Suprapubic skin (tissue), 4 donors: ENCODE measurements around the gene PHYHD1. TPM values are rescaled to one million over a fixed set of nuclear protein-coding genes. Genes with fewer than 3 reads are reported as not detected.

Source experiments
- DNase-seq, 2 donors: peaks; one replicate each; pipeline ENCODE4 v3.0.0-alpha.2; 2019; ENCODE audit warnings: low spot score in 2 of 2
- H3K27ac ChIP-seq: fragments of 200-600 bp; sonication (generic); one replicate; pipeline ENCODE4 v1.5.1; 2019
- H3K27me3 ChIP-seq: fragments of 200-600 bp; sonication (generic); one replicate; pipeline ENCODE4 v1.5.1; 2019
- H3K36me3 ChIP-seq: fragments of 200-600 bp; sonication (generic); one replicate; pipeline ENCODE4 v1.5.1; 2019
- H3K4me1 ChIP-seq: fragments of 200-600 bp; sonication (generic); one replicate; pipeline ENCODE4 v1.5.1; 2019
- H3K4me3 ChIP-seq: fragments of 200-600 bp; sonication (generic); one replicate; pipeline ENCODE4 v1.5.1; 2019; ENCODE audit warnings: mild to moderate bottlenecking
- H3K9me3 ChIP-seq: fragments of 200-600 bp; sonication (generic); one replicate; pipeline ENCODE4 v1.5.1; 2019
- EP300 ChIP-seq: sonication (generic); formaldehyde crosslinking; IDR thresholded peaks from one replicate; pipeline ENCODE4 v1.6.1; 2017; ENCODE audit warnings: antibody characterized with exemption
- POLR2A ChIP-seq, 2 donors: fragments of 450-650 bp; IDR thresholded peaks; one replicate each; pipeline ENCODE4 v1.6.1; 2017; ENCODE audit warnings: antibody characterized with exemption in 2 of 2, mild to moderate bottlenecking in 2 of 2, moderate library complexity in 2 of 2
- POLR2AphosphoS5 ChIP-seq, 3 donors: sonication (generic); formaldehyde crosslinking; IDR thresholded peaks; one replicate each; pipeline ENCODE4 v1.6.1; 2017; ENCODE audit warnings: antibody characterized with exemption in 3 of 3
- WGBS: methylation state at CpG from one replicate; pipeline ENCODE4 v1.1.5; 2018; 5-methylcytosine and 5-hydroxymethylcytosine counted together
- total RNA-seq, 4 donors: library from RNA; depleted of rRNA; stranded (reverse); fragments of >200 nt; gene quantifications; one replicate each; pipeline ENCODE4 v1.1.0, GENCODE V29; 2016
- TF ChIP-seq, protein P1 (sequence below), 2 donors: fragments of 200-600 bp in 1 of 2; fragments of 450-650 bp in 1 of 2; sonication (generic) in 1 of 2; IDR thresholded peaks; one replicate each; pipeline ENCODE4 v1.5.1; 2016 to 2019; ENCODE audit warnings: antibody characterized with exemption in 2 of 2, mild to moderate bottlenecking in 1 of 2, moderate library complexity in 1 of 2

The PHYHD1 gene
- total RNA-seq, 4 donors from 2014 or later: 39.1 to 73.5 (median 49.5) TPM

GRCh38 chr9:128911529-128912035 lies 9.2 kb upstream of the PHYHD1 start:
- peak overlapping the region; percentile 79 for H3K27ac ChIP-seq
- no peak overlapping the region for H3K4me3 ChIP-seq
- H3K36me3 ChIP-seq: peaks cover 51% of the 10 kb centered on the region
- WGBS: 17% methylated on average over 5 of the region's 8 CpGs
- no peak for DNase-seq
- H3K4me1 ChIP-seq: peaks cover 71% of the 10 kb centered on the region
- no peaks in the 10 kb centered on the region for H3K27me3 ChIP-seq
- no peaks in the 10 kb centered on the region for H3K9me3 ChIP-seq
- TF ChIP-seq, protein P1, sequence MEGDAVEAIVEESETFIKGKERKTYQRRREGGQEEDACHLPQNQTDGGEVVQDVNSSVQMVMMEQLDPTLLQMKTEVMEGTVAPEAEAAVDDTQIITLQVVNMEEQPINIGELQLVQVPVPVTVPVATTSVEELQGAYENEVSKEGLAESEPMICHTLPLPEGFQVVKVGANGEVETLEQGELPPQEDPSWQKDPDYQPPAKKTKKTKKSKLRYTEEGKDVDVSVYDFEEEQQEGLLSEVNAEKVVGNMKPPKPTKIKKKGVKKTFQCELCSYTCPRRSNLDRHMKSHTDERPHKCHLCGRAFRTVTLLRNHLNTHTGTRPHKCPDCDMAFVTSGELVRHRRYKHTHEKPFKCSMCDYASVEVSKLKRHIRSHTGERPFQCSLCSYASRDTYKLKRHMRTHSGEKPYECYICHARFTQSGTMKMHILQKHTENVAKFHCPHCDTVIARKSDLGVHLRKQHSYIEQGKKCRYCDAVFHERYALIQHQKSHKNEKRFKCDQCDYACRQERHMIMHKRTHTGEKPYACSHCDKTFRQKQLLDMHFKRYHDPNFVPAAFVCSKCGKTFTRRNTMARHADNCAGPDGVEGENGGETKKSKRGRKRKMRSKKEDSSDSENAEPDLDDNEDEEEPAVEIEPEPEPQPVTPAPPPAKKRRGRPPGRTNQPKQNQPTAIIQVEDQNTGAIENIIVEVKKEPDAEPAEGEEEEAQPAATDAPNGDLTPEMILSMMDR (IDR thresholded peaks at IDR 0.05): no peak
- no peak for TF ChIP-seq POLR2AphosphoS5 (IDR thresholded peaks at IDR 0.05)
- TF ChIP-seq EP300: no peak
- TF ChIP-seq POLR2A (IDR thresholded peaks at IDR 0.05): no peak

- DNase-seq: no peak
- Histone ChIP-seq H3K4me3 (no peak overlapping the region), H3K27me3 (no peaks in the 10 kb centered on the region), H3K36me3 (peaks cover 46% of the 10 kb centered on the region), H3K9me3 (no peaks in the 10 kb centered on the region), H3K27ac (peak overlapping the region; percentile 79), H3K4me1 (peaks cover 79% of the 10 kb centered on the region)
- TF ChIP-seq, protein P1 (IDR thresholded peaks at IDR 0.05): no peak
- TF ChIP-seq POLR2A (IDR thresholded peaks at IDR 0.05) (no peak), EP300 (no peak), POLR2AphosphoS5 (IDR thresholded peaks at IDR 0.05) (no peak)
- 64% methylated on average over 15 of the region's 15 CpGs for WGBS
Measured at GRCh38 chr9:128912270-128912853, 8.4 kb upstream of the PHYHD1 start.

- TF ChIP-seq EP300 (no peak), POLR2A (IDR thresholded peaks at IDR 0.05) (no peak), POLR2AphosphoS5 (IDR thresholded peaks at IDR 0.05) (no peak)
- TF ChIP-seq, protein P1 (IDR thresholded peaks at IDR 0.05): no peak
- H3K4me3 ChIP-seq: no peak overlapping the region
- WGBS: 57% methylated on average over 15 of the region's 15 CpGs
- peaks cover 43% of the 10 kb centered on the region for H3K36me3 ChIP-seq
- H3K9me3 ChIP-seq: no peaks in the 10 kb centered on the region
- peak overlapping the region; percentile 79 for H3K27ac ChIP-seq
- peaks cover 85% of the 10 kb centered on the region for H3K4me1 ChIP-seq
- DNase-seq: no peak
- no peaks in the 10 kb centered on the region for H3K27me3 ChIP-seq
Measured at GRCh38 chr9:128913048-128913900, 7.5 kb upstream of the PHYHD1 start.

DNA sequence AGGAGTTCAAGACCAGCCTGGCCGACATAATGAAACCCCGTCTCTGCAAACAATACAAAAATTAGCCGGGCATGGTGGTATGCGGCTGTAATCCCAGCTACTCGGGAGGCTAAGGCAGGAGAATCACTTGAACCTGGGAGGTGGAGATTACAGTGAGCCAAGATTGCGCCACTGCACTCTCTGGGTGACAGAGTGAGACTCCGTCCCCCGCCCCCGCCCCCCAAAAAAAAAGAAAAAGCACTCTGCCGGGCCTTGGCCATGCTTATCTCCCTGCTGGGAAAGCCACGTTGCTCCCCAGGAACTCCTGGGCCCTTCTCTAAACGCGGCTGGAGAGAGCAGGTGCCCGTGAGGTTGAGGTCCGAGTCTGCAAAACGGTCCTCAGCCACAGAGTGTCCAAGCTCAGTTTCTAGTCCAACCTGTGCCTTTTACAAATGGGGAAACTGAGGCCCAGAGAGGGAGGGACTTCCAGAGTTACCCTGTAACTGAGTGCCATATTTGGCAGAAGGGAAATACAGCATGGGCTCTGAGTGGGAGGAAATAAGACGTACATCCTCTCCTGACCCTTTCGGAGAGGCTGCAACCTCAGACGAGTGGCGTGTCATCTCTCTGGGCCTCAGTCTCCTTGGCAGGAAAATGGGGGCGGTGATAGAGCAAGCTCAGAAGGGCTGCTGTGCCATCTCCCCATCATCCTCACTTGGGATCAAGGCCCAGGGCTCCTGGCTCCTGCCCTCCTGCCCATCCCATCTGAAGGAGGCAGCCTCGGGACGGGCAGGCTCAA lies 6.6 kb upstream of the PHYHD1 start:
- TF ChIP-seq EP300: no peak
- no peak for TF ChIP-seq POLR2AphosphoS5 (IDR thresholded peaks at IDR 0.05)
- TF ChIP-seq, protein P1 (IDR thresholded peaks at IDR 0.05): no peak
- no peak for TF ChIP-seq POLR2A (IDR thresholded peaks at IDR 0.05)
- H3K36me3 ChIP-seq: peaks cover 34% of the 10 kb centered on the region
- H3K4me1 ChIP-seq: peaks cover 89% of the 10 kb centered on the region
- WGBS: 83% methylated on average over 20 of the region's 23 CpGs
- H3K9me3 ChIP-seq: no peaks in the 10 kb centered on the region
- DNase-seq: no peak
- peak overlapping the region; percentile 79 for H3K27ac ChIP-seq
- no peak overlapping the region for H3K4me3 ChIP-seq
- no peaks in the 10 kb centered on the region for H3K27me3 ChIP-seq
